HG03060 (cell line): Measurements from ENCODE around the gene AKAP1.

Experiments used
- ATAC-seq: cut with Tn5 transposase; IDR thresholded peaks from one replicate; pipeline ENCODE4 v1.9.1; 2021; ENCODE audit warnings: low read depth, moderate number of reproducible peaks; ENCODE audit not compliant: unreplicated experiment

AKAP1 gene, protein sequence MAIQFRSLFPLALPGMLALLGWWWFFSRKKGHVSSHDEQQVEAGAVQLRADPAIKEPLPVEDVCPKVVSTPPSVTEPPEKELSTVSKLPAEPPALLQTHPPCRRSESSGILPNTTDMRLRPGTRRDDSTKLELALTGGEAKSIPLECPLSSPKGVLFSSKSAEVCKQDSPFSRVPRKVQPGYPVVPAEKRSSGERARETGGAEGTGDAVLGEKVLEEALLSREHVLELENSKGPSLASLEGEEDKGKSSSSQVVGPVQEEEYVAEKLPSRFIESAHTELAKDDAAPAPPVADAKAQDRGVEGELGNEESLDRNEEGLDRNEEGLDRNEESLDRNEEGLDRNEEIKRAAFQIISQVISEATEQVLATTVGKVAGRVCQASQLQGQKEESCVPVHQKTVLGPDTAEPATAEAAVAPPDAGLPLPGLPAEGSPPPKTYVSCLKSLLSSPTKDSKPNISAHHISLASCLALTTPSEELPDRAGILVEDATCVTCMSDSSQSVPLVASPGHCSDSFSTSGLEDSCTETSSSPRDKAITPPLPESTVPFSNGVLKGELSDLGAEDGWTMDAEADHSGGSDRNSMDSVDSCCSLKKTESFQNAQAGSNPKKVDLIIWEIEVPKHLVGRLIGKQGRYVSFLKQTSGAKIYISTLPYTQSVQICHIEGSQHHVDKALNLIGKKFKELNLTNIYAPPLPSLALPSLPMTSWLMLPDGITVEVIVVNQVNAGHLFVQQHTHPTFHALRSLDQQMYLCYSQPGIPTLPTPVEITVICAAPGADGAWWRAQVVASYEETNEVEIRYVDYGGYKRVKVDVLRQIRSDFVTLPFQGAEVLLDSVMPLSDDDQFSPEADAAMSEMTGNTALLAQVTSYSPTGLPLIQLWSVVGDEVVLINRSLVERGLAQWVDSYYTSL

DNA sequence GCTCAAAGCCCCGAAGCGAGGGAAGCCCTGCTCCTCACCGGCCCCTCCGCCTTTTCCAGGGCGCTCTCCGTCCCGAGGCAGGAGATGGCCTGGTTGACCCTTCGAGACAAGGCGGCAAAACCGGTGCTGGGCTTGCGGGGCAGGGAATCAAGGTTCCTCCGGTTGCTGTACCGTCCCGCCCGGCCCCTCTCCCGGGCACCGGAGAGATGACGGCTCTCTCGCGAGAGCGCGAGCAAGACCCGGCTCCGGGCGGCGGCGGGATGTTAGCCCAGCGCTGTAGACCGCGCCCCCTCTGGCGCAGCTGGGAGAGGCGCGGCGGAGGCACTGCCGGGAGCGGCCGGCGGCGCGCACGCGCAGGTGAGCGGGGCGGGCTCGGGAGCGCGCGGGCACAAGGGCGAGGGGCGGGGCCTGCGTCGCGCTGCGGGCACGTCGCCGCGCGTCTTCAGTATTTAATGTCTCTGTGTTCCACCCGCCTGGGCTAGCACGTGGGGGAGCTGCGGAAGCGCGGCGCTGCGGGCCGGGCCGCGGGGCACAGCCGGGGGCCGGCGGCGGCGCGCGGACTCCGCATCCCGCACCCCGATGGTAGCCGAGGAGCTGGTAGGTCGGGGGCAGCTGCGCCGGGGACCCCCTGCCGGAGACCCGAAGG lies at the start of gene AKAP1:
AKAP1 (plus strand) TSS at position 445 of the 646 bp plus-strand sequence. CDS start 20,219 bp downstream, outside the sequence.
- ATAC-seq = peak; percentile 70

DNA sequence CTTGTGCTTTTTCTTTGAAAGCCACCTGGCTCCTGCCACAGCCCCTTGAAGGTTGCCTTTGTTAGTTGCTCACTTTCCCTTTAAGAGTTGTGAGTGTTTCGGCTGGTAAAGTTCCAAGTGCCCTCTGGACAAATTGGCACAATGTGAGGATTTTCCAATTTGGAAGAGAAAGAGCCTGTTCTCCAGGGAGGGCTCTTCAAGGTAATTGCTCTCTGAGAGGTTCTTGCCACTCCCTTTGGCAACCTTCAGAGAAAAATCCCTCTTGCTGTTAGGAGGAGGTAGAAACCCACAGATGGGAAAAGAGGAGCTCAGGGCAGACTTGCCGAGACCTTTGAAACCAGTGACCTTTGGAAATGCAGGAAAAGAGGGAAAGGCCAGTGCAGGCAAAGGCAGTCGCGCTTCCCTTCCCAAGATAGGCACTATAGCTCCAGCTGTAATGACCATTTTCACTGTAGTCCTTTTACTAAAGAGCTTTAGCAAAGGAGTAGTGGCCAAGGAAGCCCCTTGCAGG lies 49.0 kb upstream of the AKAP1 start:
- ATAC-seq = no peak

GRCh38 chr17:57037411-57037810 lies 47.6 kb upstream of the AKAP1 start:
- no peak for ATAC-seq

DNA sequence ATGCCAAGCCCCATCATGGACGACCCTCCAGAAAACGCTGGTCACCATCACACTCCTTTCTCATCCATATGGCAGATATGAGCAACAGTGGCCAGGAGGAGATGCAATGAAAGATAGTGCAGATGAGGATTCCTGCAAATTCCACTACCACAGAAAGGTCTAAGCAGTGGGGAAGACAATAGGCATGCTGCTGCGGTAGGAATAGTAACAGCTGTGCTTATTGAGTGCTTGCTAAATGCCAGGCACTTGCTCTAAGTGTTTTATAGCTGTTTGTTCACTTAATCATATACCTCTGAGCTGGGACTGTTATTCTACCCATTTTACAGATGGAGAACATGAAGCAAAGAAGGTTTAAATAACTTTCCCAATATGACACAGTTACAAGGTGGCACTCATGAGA lies 46.6 kb upstream of the AKAP1 start:
- ATAC-seq = no peak

GRCh38 chr17:57040571-57040970 lies 44.5 kb upstream of the AKAP1 start:
- no peak for ATAC-seq

DNA sequence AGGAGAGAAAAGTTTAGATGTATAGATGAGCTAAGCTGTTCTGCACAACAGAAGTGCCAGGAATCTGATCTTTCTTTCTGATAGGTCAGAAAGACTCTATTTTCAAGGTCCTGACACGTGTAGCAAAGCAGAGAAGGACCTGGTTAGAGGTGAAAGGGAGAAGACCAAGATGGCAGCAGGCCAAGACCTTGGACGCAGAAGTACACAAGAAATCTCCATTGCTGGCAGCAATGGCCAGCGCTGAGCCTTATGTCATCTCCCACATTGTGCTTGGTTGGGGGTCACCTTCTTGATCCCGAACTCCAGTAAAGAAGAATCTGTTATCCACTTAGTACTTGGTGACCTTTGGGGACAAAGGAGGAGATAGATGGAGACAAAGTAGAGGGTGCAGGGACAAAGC lies 41.8 kb upstream of the AKAP1 start:
- ATAC-seq = no peak

- ATAC-seq = no peak
Observed at GRCh38 chr17:57044976-57045867, 39.8 kb upstream of the AKAP1 start.

DNA sequence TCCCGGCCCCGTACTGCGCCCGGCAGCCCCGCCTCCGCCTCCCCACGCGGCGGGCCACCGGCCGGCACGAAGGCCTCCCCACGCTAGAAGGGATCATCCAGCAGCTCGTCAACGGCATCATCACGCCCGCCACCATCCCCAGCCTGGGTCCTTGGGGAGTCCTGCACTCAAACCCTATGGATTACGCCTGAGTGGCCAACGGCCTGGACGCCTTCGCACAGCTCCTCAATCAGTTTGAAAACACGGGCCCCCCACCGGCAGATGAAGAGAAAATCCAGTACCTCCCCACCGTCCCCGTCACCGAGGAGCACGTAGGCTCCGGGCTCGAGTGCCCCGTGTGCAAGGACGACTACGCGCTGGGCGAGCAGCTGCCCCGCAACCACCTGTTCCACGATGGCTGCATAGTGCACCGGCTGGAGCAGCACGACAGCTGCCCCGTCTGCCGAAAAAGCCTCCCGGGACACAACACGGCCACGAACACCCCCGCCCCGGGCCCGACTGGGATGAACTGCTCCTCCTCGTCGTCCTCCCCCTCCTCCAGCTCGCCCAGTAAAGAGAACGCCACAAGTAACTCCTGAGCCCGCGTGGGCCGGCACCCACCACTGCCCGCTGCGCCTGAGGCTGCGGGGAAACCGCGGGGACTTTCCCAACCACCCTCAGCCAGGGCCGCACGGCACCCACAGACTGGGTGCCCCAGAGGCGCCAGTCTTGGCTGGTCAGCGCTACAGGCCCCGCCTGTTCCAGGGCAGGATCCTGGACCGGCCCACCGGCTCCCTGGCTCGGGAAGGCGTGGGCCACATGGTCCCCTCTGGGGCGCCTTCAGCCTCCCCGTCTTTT lies 39.0 kb upstream of the AKAP1 start:
- ATAC-seq = no peak

- ATAC-seq = no peak
Observed at GRCh38 chr17:57046749-57047148, 38.3 kb upstream of the AKAP1 start.

DNA sequence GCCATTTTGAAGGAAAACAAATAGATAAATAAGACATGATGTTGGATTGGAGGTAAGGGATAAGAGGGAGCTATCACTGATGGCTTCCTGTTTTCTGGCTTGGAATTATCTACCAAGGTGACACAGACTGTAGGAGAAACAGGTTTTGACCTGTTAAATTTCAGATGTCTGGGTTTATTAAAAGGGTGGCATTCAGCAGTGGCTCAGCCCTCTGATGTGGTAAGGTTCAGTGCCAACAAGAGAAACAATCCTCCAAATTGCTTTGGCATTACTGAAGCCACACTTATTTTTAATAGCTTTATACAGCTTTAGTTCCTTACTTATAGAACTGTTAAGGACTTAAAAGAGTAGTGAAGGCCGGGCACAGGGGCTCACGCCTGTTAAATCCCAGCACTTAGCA lies 37.0 kb upstream of the AKAP1 start:
- no peak for ATAC-seq

- ATAC-seq = no peak
Observed at GRCh38 chr17:57050306-57050705, 34.7 kb upstream of the AKAP1 start.

GRCh38 chr17:57051886-57052361 lies 33.1 kb upstream of the AKAP1 start:
- ATAC-seq = no peak

GRCh38 chr17:57062865-57063264 lies 22.2 kb upstream of the AKAP1 start:
- no peak for ATAC-seq

DNA sequence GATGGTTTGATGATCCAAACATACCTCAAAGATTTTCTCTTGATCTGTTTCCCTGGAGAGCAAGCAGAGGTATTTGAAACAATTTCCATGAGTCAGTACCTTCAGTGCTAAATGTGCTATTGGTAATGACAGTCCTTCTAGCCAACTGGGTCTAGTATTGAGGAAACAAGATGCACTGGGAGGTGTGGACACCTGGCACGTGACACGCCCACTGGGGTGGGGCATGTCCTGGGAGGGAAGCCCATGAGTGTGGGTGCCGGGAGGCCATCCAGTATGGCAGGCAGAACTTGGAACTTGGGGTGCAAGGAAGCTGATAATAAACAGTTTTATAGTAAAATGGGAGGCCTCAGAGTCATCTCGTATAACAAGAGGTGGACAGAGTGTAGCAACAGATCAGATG lies 17.9 kb upstream of the AKAP1 start:
- no peak for ATAC-seq

- ATAC-seq = no peak
Observed at GRCh38 chr17:57067781-57068180, 17.3 kb upstream of the AKAP1 start.

DNA sequence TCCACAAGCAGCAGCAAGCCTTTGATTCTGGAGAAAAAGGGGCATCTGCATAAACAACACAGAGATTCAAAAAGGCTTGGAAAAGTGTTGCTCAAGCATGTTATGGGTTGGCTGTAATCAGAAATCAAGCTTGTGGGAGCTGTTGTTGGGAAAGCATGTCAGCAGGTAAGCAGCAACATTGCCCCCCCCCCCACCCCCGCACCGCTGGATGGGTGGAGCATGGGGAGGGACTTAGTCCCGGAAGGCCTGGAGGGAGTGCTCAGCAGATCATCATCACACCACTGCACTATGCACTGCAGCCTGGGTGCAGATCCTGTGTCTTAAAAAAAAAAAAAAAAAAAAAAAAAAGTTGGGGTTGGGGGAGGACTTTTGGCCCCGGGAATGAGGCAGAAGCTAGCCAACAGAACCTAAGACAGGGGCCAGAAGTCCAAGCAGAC lies 16.8 kb upstream of the AKAP1 start:
- ATAC-seq = no peak

GRCh38 chr17:57068707-57069106 lies 16.3 kb upstream of the AKAP1 start:
- no peak for ATAC-seq

DNA sequence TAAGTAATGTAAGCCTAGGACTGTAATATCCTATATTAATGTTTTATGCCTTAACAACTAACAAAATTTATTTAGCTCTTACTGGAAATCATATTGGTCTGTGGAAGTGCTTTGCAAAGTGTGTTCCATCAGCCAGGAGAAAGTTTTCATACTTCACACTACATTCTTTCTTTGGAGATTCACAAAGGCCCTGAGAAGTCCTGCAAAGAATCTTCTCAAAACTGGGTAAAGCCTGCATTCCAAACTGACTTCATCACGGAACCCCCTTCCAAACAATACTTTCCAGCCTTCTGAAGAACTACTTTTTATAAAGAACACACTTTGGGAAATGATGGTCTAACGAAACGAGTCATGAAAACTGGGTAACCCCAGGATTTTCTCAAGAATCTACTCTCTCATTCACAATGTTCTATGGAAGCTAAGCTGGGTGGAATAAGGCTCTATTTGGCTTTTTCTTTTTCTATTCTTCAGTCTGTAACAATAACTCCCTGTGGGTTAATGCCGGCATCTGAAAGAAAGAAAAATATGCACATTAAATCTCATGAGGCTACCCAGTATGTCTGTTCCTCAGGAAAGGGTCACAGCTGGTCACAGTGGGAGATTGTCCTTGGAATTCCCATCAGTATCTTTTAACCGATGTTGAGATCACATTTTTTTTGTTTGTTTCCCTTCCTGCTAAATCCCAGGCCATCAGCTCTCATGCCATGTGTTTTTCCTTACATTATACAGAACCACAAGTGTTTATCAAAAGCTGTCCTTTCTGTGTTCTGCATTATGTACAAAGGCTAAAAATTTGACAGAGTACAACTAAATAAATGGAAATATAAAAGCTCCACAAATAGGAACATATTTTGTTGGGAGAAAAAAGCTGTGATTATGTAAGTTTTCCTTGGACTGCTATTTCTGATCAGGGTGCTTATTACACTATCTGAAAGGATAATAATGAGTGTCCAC lies 12.8 kb upstream of the AKAP1 start:
- ATAC-seq = no peak
